ENCODE data around the gene ARID1B. TPM values are rescaled to one million over a fixed set of nuclear protein-coding genes. Genes with fewer than 3 reads are reported as not detected.

ARID1B gene
- total RNA-seq, 1 experiment from 2014 or later, result 86.3 TPM

DNA sequence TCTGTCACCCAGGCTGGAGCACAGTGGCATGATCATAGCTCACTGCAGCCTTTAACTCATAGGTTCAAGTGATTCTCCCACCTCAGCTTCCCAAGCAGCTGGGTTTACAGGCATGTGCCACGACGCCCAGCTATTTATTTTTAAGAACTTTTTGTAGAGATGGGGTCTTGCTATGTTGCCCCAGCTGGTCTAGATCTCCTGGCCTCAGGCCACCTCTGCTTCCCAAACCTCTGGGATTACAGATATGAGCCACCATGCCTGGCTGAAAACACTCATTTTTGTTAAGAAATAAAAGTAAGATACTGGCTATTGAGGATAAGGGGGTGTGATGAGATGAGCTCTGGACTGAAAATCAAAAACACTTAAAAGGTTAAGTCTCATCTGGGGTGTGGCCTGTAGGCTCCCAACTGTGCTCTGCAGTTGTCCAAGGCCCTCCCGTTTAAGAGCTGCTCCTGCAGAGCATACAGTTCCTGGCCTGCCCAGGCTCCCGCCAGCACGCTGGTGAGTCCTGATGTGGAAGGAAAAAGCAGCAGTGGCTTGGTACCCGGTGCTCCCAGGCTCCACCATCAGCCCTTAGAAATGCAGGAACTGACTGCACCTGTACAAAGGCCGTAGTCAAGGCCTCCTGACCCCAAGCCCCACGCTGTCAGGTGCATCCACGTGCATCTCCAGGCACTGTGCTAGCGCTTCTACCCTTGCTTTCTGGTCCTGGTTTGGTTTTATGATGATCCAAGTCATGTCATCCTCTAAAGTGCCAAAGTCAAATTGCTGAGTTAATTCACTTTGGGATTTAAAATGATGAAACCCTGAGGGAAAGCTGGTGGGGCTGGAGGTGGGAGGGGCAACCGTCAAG is 434.7 kb downstream of the ARID1B start:
- no peak overlapping the region for H3K4me3 ChIP-seq (ENCODE audit: low read depth, low read length, poor library complexity, severe bottlenecking)
- TF ChIP-seq EZH2 (IDR thresholded peaks at IDR 0.05; ENCODE audit: borderline replicate concordance, low read depth, low read length, poor library complexity, severe bottlenecking), result no peak
- TF ChIP-seq, protein P1, sequence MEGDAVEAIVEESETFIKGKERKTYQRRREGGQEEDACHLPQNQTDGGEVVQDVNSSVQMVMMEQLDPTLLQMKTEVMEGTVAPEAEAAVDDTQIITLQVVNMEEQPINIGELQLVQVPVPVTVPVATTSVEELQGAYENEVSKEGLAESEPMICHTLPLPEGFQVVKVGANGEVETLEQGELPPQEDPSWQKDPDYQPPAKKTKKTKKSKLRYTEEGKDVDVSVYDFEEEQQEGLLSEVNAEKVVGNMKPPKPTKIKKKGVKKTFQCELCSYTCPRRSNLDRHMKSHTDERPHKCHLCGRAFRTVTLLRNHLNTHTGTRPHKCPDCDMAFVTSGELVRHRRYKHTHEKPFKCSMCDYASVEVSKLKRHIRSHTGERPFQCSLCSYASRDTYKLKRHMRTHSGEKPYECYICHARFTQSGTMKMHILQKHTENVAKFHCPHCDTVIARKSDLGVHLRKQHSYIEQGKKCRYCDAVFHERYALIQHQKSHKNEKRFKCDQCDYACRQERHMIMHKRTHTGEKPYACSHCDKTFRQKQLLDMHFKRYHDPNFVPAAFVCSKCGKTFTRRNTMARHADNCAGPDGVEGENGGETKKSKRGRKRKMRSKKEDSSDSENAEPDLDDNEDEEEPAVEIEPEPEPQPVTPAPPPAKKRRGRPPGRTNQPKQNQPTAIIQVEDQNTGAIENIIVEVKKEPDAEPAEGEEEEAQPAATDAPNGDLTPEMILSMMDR (conservative IDR thresholded peaks at IDR 0.05; ENCODE audit: low read depth, low read length), result no peak
- peaks cover 8% of the 10 kb centered on the region for H3K4me1 ChIP-seq (ENCODE audit: insufficient read depth, low read length, poor library complexity, severe bottlenecking)
- no peak overlapping the region for H3K27ac ChIP-seq (ENCODE audit: low read depth, low read length, poor library complexity, severe bottlenecking)
- H3K9me3 ChIP-seq (ENCODE audit: low read depth, low read length, poor library complexity, severe bottlenecking), result no peaks in the 10 kb centered on the region
- ChIA-PET POLR2A (ENCODE audit: low non-redundant PET) (no interaction called here), CTCF (interaction anchor here (0.5 kb wide), 1 partner anchor 24 kb away, joined by 6 read pairs; no protein-coding TSS in a partner anchor)
- H3K36me3 ChIP-seq (ENCODE audit: insufficient read depth, low read length, poor library complexity, severe bottlenecking), result no peaks in the 10 kb centered on the region
- intact Hi-C loops (cut with micrococcal nuclease; ENCODE audit: unreplicated experiment), result no loop called here
- H3K27me3 ChIP-seq (replicated peaks; ENCODE audit: insufficient read depth, low read depth, low read length, poor library complexity), result no peaks in the 10 kb centered on the region
- no TSS peak for BruUV-seq (replicated peaks)
- DNase-seq (ENCODE audit: low spot score), result no peak

DNA sequence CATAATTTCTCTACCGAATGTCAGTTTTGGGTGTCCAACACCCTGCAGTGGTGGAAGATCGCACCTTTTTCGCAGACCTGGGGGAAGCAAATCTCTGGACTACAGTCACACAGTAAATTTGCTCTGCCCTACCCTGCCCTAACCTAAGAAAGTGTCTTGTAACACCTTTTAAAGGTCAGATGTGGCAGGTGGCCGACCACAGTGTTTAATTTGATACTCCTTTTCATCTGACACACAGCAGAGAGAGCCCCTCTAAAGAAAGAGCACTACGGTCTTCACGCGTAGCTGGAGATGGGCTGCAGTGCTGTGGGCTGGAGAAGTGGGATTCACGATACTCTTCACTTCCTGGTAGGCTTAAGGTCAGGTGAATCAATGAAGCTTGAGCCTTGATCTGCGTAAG is 436.2 kb downstream of the ARID1B start:
- Histone ChIP-seq H3K27me3 (replicated peaks; ENCODE audit: insufficient read depth, low read depth, low read length, poor library complexity) (no peaks in the 10 kb centered on the region), H3K27ac (ENCODE audit: low read depth, low read length, poor library complexity, severe bottlenecking) (no peak overlapping the region), H3K4me3 (ENCODE audit: low read depth, low read length, poor library complexity, severe bottlenecking) (no peak overlapping the region), H3K4me1 (ENCODE audit: insufficient read depth, low read length, poor library complexity, severe bottlenecking) (peaks cover 8% of the 10 kb centered on the region), H3K9me3 (ENCODE audit: low read depth, low read length, poor library complexity, severe bottlenecking) (no peaks in the 10 kb centered on the region), H3K36me3 (ENCODE audit: insufficient read depth, low read length, poor library complexity, severe bottlenecking) (no peaks in the 10 kb centered on the region)
- intact Hi-C loops (cut with micrococcal nuclease; ENCODE audit: unreplicated experiment), result no loop called here
- ChIA-PET CTCF (no interaction called here), POLR2A (ENCODE audit: low non-redundant PET) (no interaction called here)
- TF ChIP-seq, protein P1 (conservative IDR thresholded peaks at IDR 0.05; ENCODE audit: low read depth, low read length), result no peak
- TF ChIP-seq EZH2 (IDR thresholded peaks at IDR 0.05; ENCODE audit: borderline replicate concordance, low read depth, low read length, poor library complexity, severe bottlenecking), result no peak
- DNase-seq (ENCODE audit: low spot score), result no peak
- BruUV-seq (replicated peaks), result no TSS peak

DNA sequence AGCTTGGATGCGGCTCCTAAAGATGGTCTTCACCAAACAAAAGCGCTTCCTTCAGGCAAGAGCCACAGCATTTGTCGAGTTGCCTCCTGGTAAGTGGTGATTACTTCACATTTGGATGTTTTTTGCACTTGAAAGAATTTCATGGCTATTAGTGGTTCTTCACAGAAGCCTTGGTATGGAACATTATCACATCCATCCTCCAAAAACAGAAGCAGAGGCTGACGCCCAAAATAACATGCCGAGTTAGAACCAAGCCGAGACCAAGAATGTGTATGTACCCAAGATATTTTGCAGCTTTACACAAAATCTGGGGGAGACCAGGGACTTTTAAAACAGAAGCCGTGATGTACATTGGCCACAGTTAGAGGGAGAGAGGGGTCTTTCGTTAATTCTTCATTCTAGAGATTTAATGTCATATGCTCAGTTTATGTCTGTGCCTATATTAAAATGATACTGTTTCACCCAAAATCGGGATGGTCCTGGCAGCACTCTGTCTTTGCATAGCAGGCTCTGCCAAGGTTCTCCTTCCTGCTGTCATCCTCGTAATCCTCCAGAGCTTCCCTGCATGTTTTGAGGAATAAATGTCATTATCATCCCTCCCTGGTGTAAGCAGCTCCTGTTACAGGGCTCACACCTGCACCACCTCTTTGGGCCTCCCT is 436.9 kb downstream of the ARID1B start:
- Histone ChIP-seq H3K4me3 (ENCODE audit: low read depth, low read length, poor library complexity, severe bottlenecking) (no peak overlapping the region), H3K9me3 (ENCODE audit: low read depth, low read length, poor library complexity, severe bottlenecking) (no peaks in the 10 kb centered on the region), H3K27me3 (replicated peaks; ENCODE audit: insufficient read depth, low read depth, low read length, poor library complexity) (no peaks in the 10 kb centered on the region), H3K36me3 (ENCODE audit: insufficient read depth, low read length, poor library complexity, severe bottlenecking) (no peaks in the 10 kb centered on the region), H3K4me1 (ENCODE audit: insufficient read depth, low read length, poor library complexity, severe bottlenecking) (peaks cover 8% of the 10 kb centered on the region), H3K27ac (ENCODE audit: low read depth, low read length, poor library complexity, severe bottlenecking) (no peak overlapping the region)
- CTCF ChIA-PET, result no interaction called here
- POLR2A ChIA-PET (ENCODE audit: low non-redundant PET), result no interaction called here
- no peak for TF ChIP-seq EZH2 (IDR thresholded peaks at IDR 0.05; ENCODE audit: borderline replicate concordance, low read depth, low read length, poor library complexity, severe bottlenecking)
- TF ChIP-seq, protein P1 (conservative IDR thresholded peaks at IDR 0.05; ENCODE audit: low read depth, low read length), result no peak
- DNase-seq (ENCODE audit: low spot score), result no peak
- intact Hi-C loops (cut with micrococcal nuclease; ENCODE audit: unreplicated experiment), result no loop called here
- BruUV-seq (replicated peaks), result no TSS peak
